Measurements from ENCODE around the gene RAB10. TPM values are rescaled to one million over a fixed set of nuclear protein-coding genes. Genes with fewer than 3 reads are reported as not detected.

RAB10 gene
- polyA plus RNA-seq, 1 donor (not counting 4 experiments of a cell fraction or from before 2014, with no cell fraction given), result 252 TPM

DNA sequence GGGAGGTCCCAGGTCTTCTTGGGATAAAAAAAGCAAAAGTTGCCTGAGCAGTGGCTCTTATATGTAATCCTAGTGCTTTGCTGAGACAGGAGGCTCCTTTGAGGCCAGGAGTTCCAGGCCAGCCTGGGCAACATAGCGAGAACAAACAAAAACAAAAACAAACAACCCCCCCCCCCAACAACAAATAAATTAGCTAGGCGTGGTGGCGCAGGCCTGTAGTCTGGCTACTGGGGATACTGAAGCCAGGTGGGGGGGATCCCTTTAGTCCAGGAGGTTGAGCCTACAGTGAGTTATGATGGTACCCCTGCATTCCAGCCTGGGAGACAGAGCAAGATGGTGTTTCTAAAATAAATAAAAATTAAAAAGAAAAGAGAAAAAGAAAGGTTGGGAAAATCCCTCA is 144.4 kb downstream of the RAB10 start:
- dilution Hi-C loops (cut with MboI; ENCODE audit: extremely low pct_ligation_motif_present, low sequenced_read_pairs), result no loop called here

DNA sequence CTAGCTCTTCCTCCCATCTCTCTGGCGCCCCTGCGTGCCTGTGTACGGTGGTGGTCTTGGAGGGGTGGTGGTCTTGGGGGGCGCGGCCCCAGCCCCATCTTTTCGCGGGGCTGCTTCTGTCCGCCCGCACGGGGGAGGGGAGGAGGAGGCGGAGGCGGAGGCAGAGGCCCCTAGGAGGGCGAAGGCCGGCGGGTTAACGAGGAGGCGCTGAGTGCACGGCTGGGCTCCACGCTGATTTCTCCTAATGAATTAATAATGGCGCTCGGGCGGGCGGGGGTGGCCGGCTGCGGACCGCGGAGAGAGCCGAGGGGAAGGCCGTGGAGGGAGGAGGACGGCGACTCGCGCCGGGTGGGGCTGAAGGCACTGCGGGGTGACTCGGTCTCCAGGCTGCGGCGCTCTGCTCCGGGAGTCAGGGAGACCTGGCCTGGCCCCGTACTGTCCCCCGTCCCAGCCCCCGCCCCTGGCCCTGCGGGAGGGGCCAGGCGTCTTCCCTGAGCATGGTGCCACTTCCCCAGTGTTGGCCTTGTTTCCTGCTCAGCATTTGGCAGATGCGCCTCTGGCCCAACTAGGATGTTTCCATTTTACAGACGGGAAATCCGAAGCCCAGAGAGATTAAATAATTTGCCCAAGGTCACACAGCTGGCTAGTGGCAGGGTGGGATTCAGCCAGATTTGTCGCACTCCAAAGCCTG is 145.0 kb downstream of the RAB10 start:
- TF ChIP-seq EZH2 (IDR thresholded peaks at IDR 0.05; ENCODE audit: low read length) (no peak), CTCF (optimal IDR thresholded peaks at IDR 0.05 in 1 of 3, IDR thresholded peaks at IDR 0.05 in 1 of 3, conservative IDR thresholded peaks at IDR 0.05 in 1 of 3; ENCODE audit: extremely low read depth in 1 of 3, insufficient read depth in 2 of 3, low read length in 3 of 3) (no peak)
- FAIRE-seq (no peak), DNase-seq (ENCODE audit: low read depth, low spot score) (no peak)
- Histone ChIP-seq H2AFZ (ENCODE audit: control insufficient read depth, low read length) (no peak overlapping the region), H3K9ac (ENCODE audit: control insufficient read depth, extremely low read depth, insufficient read depth, low read length) (no peak overlapping the region), H3K4me2 (ENCODE audit: control insufficient read depth, extremely low read depth, insufficient read depth, low read depth, low read length) (peak overlapping the region; percentile 31), H4K20me1 (ENCODE audit: control insufficient read depth, extremely low read depth, insufficient read depth, low read length) (no peaks in the 10 kb centered on the region), H3K36me3 (ENCODE audit: control insufficient read depth in 2 of 2, extremely low read depth in 1 of 2, insufficient read depth in 2 of 2, low read length in 2 of 2) (no peaks in the 10 kb centered on the region), H3K4me1 (ENCODE audit: control insufficient read depth, extremely low read depth, insufficient read depth, low read length) (no peaks in the 10 kb centered on the region), H3K9me1 (ENCODE audit: control insufficient read depth, extremely low read depth, insufficient read depth, low read length) (no peaks in the 10 kb centered on the region), H3K9me3 (ENCODE audit: control insufficient read depth, low read depth, low read length) (no peaks in the 10 kb centered on the region), H3K4me3 (ENCODE audit: control insufficient read depth in 2 of 3, extremely low read depth in 1 of 3, insufficient read depth in 2 of 3, low read depth in 1 of 3, low read length in 3 of 3) (peak overlapping the region in 1 of 3 experiments; percentile 8), H3K27ac (ENCODE audit: control insufficient read depth, insufficient read depth, low read length) (no peak overlapping the region), H3K79me2 (ENCODE audit: control insufficient read depth, insufficient read depth, low read length) (no peaks in the 10 kb centered on the region), H3K27me3 (ENCODE audit: control insufficient read depth, extremely low read depth, insufficient read depth, low read length) (peaks cover 11% of the 10 kb centered on the region)
- dilution Hi-C loops (cut with MboI; ENCODE audit: extremely low pct_ligation_motif_present, low sequenced_read_pairs), result no loop called here

More for the DNA sequence above, 144.4 kb downstream of the RAB10 start:
- Histone ChIP-seq H3K9ac (ENCODE audit: control insufficient read depth, extremely low read depth, insufficient read depth, low read length) (no peak overlapping the region), H3K4me2 (ENCODE audit: control insufficient read depth, extremely low read depth, insufficient read depth, low read depth, low read length) (no peak overlapping the region), H3K36me3 (ENCODE audit: control insufficient read depth in 2 of 2, extremely low read depth in 1 of 2, insufficient read depth in 2 of 2, low read length in 2 of 2) (no peaks in the 10 kb centered on the region), H3K4me1 (ENCODE audit: control insufficient read depth, extremely low read depth, insufficient read depth, low read length) (no peaks in the 10 kb centered on the region), H3K27me3 (ENCODE audit: control insufficient read depth, extremely low read depth, insufficient read depth, low read length) (peaks cover 16% of the 10 kb centered on the region), H3K9me1 (ENCODE audit: control insufficient read depth, extremely low read depth, insufficient read depth, low read length) (no peaks in the 10 kb centered on the region), H2AFZ (ENCODE audit: control insufficient read depth, low read length) (no peak overlapping the region), H3K79me2 (ENCODE audit: control insufficient read depth, insufficient read depth, low read length) (no peaks in the 10 kb centered on the region), H4K20me1 (ENCODE audit: control insufficient read depth, extremely low read depth, insufficient read depth, low read length) (no peaks in the 10 kb centered on the region), H3K27ac (ENCODE audit: control insufficient read depth, insufficient read depth, low read length) (no peak overlapping the region), H3K9me3 (ENCODE audit: control insufficient read depth, low read depth, low read length) (no peaks in the 10 kb centered on the region), H3K4me3 (ENCODE audit: control insufficient read depth in 2 of 3, extremely low read depth in 1 of 3, insufficient read depth in 2 of 3, low read depth in 1 of 3, low read length in 3 of 3) (no peak overlapping the region)
- no peak for FAIRE-seq
- no peak for DNase-seq (ENCODE audit: low read depth, low spot score)
- TF ChIP-seq EZH2 (IDR thresholded peaks at IDR 0.05; ENCODE audit: low read length), result no peak
- no peak for TF ChIP-seq CTCF (optimal IDR thresholded peaks at IDR 0.05 in 1 of 3, IDR thresholded peaks at IDR 0.05 in 1 of 3, conservative IDR thresholded peaks at IDR 0.05 in 1 of 3; ENCODE audit: extremely low read depth in 1 of 3, insufficient read depth in 2 of 3, low read length in 3 of 3)

Data from keratinocyte (primary cell).